Measurements from ENCODE around the gene TBXA2R. TPM values are rescaled to one million over a fixed set of nuclear protein-coding genes. Genes with fewer than 3 reads are reported as not detected.

TBXA2R gene
- total and polyA plus RNA-seq, 2 donors (not counting 3 experiments of a cell fraction or from before 2014, with no cell fraction given): 2.4 to 2.9 TPM

DNA sequence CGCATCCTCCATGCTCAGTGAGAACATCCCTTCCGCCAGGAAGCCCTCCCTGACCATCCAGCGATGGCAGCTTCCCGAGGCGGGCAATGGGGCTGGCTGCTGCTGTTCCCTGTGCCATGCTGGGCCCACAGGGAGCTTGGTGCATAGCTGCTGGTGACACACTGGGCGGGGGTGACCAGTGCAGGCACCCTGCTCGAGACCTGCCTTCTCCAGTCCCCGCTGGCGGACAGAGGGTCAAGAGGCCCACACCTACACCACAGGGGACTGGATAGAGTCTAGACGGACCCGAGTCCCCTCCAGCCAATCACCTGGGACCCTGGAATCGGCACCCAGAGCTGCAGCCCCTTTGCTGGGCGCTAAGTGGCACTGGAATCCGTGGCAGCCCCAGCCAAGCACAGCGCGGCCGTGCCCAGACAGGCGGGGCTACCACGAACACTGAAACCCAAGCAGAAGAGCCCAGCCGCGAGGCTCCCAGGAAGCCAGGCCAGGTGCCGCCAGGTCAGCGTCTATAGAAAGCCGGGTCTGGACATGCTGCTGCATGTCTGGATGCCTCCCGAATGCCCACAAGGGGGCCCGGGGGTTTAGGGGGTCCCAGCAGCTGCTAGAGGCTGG, 9.0 kb upstream of the TBXA2R start:
- POLR2A ChIA-PET: no interaction called here
- dilution Hi-C loops (cut with MboI; ENCODE audit: extremely low pct_ligation_motif_present, low sequenced_read_pairs) (no loop called here), intact Hi-C loops (cut with micrococcal nuclease) (no loop called here)

More for the DNA sequence above, 9.0 kb upstream of the TBXA2R start:
- DNase-seq (ENCODE audit: low read depth, low spot score) (no peak), FAIRE-seq (no peak)
- no peaks in the 10 kb centered on the region for H3K9me1 ChIP-seq (replicated peaks; ENCODE audit: control insufficient read depth, extremely low read depth, insufficient read depth, low read length)
- TF ChIP-seq POLR2AphosphoS5 (IDR thresholded peaks at IDR 0.05; ENCODE audit: insufficient read depth, low read depth, low read length): no peak
- TF ChIP-seq MYC (IDR thresholded peaks at IDR 0.05; ENCODE audit: low read depth, low read length): no peak
- no peak for TF ChIP-seq POLR2A (IDR thresholded peaks at IDR 0.05; ENCODE audit: low read depth, low read length)
- no peak for TF ChIP-seq EZH2 (IDR thresholded peaks at IDR 0.05; ENCODE audit: borderline replicate concordance, low read depth, low read length, severe bottlenecking)
- TF ChIP-seq, protein P1, sequence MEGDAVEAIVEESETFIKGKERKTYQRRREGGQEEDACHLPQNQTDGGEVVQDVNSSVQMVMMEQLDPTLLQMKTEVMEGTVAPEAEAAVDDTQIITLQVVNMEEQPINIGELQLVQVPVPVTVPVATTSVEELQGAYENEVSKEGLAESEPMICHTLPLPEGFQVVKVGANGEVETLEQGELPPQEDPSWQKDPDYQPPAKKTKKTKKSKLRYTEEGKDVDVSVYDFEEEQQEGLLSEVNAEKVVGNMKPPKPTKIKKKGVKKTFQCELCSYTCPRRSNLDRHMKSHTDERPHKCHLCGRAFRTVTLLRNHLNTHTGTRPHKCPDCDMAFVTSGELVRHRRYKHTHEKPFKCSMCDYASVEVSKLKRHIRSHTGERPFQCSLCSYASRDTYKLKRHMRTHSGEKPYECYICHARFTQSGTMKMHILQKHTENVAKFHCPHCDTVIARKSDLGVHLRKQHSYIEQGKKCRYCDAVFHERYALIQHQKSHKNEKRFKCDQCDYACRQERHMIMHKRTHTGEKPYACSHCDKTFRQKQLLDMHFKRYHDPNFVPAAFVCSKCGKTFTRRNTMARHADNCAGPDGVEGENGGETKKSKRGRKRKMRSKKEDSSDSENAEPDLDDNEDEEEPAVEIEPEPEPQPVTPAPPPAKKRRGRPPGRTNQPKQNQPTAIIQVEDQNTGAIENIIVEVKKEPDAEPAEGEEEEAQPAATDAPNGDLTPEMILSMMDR (IDR thresholded peaks at IDR 0.05; ENCODE audit: extremely low read depth in 1 of 2, insufficient read depth in 1 of 2, low read depth in 1 of 2, low read length in 2 of 2): no peak
- TF ChIP-seq, protein P2, sequence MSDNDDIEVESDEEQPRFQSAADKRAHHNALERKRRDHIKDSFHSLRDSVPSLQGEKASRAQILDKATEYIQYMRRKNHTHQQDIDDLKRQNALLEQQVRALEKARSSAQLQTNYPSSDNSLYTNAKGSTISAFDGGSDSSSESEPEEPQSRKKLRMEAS (IDR thresholded peaks at IDR 0.05; ENCODE audit: insufficient read depth, insufficient read length): no peak
- no peak for TF ChIP-seq GATA2 (IDR thresholded peaks at IDR 0.05; ENCODE audit: insufficient read depth, insufficient read length, low read depth, low read length)
- no peak for TF ChIP-seq FOS (IDR thresholded peaks at IDR 0.05; ENCODE audit: borderline replicate concordance, insufficient read depth, low read length)
- no peak for TF ChIP-seq JUN (IDR thresholded peaks at IDR 0.05; ENCODE audit: borderline replicate concordance, insufficient read depth, insufficient read length, low read depth)
- no peaks in the 10 kb centered on the region for H3K9me3 ChIP-seq (replicated peaks; ENCODE audit: control insufficient read depth, insufficient read depth, low read length)
- H4K20me1 ChIP-seq (replicated peaks; ENCODE audit: control insufficient read depth, extremely low read depth, insufficient read depth, low read length): no peaks in the 10 kb centered on the region
- no peak overlapping the region for H3K4me2 ChIP-seq (ENCODE audit: insufficient read depth, low read length)
- no TSS peak for BruUV-seq (replicated peaks)
- CTCF ChIA-PET: interaction anchor here (1.0 to 1.8 kb wide), 4 partner anchors 30 to 311 kb away, joined by 3 to 8 read pairs (median 4); partner anchors contain the start of gene GIPC3
- no peak overlapping the region for H3K9ac ChIP-seq (replicated peaks; ENCODE audit: extremely low read depth, insufficient read depth, low read length)
- H3K4me3 ChIP-seq (replicated peaks in 1 of 3; ENCODE audit: insufficient read depth in 1 of 3, low read depth in 1 of 3, low read length in 3 of 3): no peak overlapping the region
- H3K27ac ChIP-seq (ENCODE audit: insufficient read depth, low read depth, low read length): no peak overlapping the region
- no peaks in the 10 kb centered on the region for H3K27me3 ChIP-seq (ENCODE audit: control insufficient read depth in 2 of 2, insufficient read depth in 2 of 2, low read length in 2 of 2)
- H2AFZ ChIP-seq (ENCODE audit: low read depth, low read length): no peak overlapping the region
- H3K36me3 ChIP-seq (ENCODE audit: control insufficient read depth in 2 of 2, extremely low read depth in 1 of 2, insufficient read depth in 2 of 2, low read length in 2 of 2): peaks cover 0 to 22% of the 10 kb centered on the region in 2 experiments
- H3K4me1 ChIP-seq (ENCODE audit: control insufficient read depth, extremely low read depth, insufficient read depth, low read length): no peaks in the 10 kb centered on the region
- no peaks in the 10 kb centered on the region for H3K79me2 ChIP-seq (ENCODE audit: control insufficient read depth, insufficient read depth, low read length)

Data from endothelial cell of umbilical vein (primary cell).